Measurements from ENCODE around the gene HELZ. TPM values are rescaled to one million over a fixed set of nuclear protein-coding genes. Genes with fewer than 3 reads are reported as not detected.

The HELZ gene
- total and polyA plus RNA-seq, 9 donors: 8.4 to 72.8 (median 55.5) TPM

DNA sequence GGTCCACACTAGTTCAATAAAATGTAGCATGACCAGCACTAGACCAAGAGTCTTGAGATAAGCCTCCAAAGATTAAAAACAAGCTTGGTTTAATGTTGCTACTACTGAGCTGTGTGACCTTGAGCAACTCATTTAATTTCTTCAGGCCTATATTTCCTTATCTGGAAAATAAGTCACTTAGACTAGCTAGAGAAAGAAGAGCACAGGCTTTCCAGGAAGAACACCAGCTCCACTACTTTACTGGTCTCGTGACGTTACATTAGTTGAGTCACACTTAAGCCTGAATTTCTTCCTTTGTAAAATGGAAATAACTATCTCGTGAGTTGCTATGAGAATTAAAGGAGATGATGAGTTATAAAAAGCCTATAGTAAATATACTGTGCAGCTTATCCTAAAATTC, 5.4 kb downstream of the HELZ start:
- H3K36me3 ChIP-seq: no peaks in the 10 kb centered on the region
- peak overlapping the region in 1 of 2 donors; percentile 2 for H3K27ac ChIP-seq
- DNase-seq: no peak
- peaks cover 7% of the 10 kb centered on the region for H3K4me1 ChIP-seq (ENCODE audit: insufficient read depth)
- TF ChIP-seq POLR2A (IDR thresholded peaks at IDR 0.05) (no peak), EP300 (IDR thresholded peaks at IDR 0.05) (no peak)
- TF ChIP-seq, protein P1, sequence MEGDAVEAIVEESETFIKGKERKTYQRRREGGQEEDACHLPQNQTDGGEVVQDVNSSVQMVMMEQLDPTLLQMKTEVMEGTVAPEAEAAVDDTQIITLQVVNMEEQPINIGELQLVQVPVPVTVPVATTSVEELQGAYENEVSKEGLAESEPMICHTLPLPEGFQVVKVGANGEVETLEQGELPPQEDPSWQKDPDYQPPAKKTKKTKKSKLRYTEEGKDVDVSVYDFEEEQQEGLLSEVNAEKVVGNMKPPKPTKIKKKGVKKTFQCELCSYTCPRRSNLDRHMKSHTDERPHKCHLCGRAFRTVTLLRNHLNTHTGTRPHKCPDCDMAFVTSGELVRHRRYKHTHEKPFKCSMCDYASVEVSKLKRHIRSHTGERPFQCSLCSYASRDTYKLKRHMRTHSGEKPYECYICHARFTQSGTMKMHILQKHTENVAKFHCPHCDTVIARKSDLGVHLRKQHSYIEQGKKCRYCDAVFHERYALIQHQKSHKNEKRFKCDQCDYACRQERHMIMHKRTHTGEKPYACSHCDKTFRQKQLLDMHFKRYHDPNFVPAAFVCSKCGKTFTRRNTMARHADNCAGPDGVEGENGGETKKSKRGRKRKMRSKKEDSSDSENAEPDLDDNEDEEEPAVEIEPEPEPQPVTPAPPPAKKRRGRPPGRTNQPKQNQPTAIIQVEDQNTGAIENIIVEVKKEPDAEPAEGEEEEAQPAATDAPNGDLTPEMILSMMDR (IDR thresholded peaks at IDR 0.05): no peak
- no peaks in the 10 kb centered on the region for H3K27me3 ChIP-seq
- WGBS, 3 donors: 16 to 33% (median 17%) methylated on average over 3 of the region's 3 CpGs
- intact Hi-C loops (cut with DNase I): no loop called here
- no peak overlapping the region for H3K4me3 ChIP-seq
- no peaks in the 10 kb centered on the region for H3K9me3 ChIP-seq

GRCh38 chr17:67238991-67239390, 6.0 kb downstream of the HELZ start:
- no peaks in the 10 kb centered on the region for H3K36me3 ChIP-seq
- 88 to 94% (median 94%) methylated on average over 5 of the region's 5 CpGs for WGBS, 3 donors
- H3K27ac ChIP-seq: no peak overlapping the region
- TF ChIP-seq POLR2A (IDR thresholded peaks at IDR 0.05): no peak
- no peaks in the 10 kb centered on the region for H3K9me3 ChIP-seq
- H3K4me1 ChIP-seq (ENCODE audit: insufficient read depth): peaks cover 7% of the 10 kb centered on the region
- intact Hi-C loops (cut with DNase I): no loop called here
- no peak overlapping the region for H3K4me3 ChIP-seq
- DNase-seq: no peak
- H3K27me3 ChIP-seq: no peaks in the 10 kb centered on the region

DNA sequence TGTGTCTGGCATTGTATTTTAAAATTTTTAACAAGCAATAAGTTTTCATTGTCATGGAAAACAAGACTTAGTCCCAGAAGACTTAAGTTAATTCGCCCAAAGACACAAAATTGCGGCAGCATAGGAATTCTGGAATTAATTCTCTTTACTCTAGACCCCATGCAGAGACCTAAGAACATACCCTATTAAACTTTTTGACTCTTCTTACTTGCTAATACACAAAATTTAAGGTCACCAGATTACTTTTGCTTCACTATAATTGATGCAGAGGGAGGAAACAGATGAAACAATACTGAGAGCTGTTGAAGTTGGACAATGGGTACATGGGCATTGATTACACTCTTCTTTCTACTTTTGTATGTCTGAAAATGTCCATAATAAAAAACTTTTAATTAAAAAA, 12.6 kb downstream of the HELZ start:
- no peaks in the 10 kb centered on the region for H3K9me3 ChIP-seq
- no peak overlapping the region for H3K4me3 ChIP-seq
- H3K36me3 ChIP-seq: no peaks in the 10 kb centered on the region
- peaks cover 3% of the 10 kb centered on the region for H3K4me1 ChIP-seq (ENCODE audit: insufficient read depth)
- DNase-seq: no peak
- TF ChIP-seq, protein P1 (IDR thresholded peaks at IDR 0.05): no peak
- TF ChIP-seq POLR2A (IDR thresholded peaks at IDR 0.05): no peak
- no peak for TF ChIP-seq EP300 (IDR thresholded peaks at IDR 0.05)
- no peaks in the 10 kb centered on the region for H3K27me3 ChIP-seq
- 97 to 98% (median 97%) methylated on average over 2 of the region's 2 CpGs for WGBS, 3 donors
- intact Hi-C loops (cut with DNase I): no loop called here
- no peak overlapping the region for H3K27ac ChIP-seq

- no peak for TF ChIP-seq POLR2A (IDR thresholded peaks at IDR 0.05)
- TF ChIP-seq, protein P1 (IDR thresholded peaks at IDR 0.05): no peak
- no peak for TF ChIP-seq EP300 (IDR thresholded peaks at IDR 0.05)
- no peaks in the 10 kb centered on the region for H3K9me3 ChIP-seq
- intact Hi-C loops (cut with DNase I): no loop called here
- no peaks in the 10 kb centered on the region for H3K4me1 ChIP-seq (ENCODE audit: insufficient read depth)
- no peak overlapping the region for H3K27ac ChIP-seq
- WGBS, 3 donors: 78 to 83% (median 81%) methylated on average over 5 of the region's 5 CpGs
- no peaks in the 10 kb centered on the region for H3K36me3 ChIP-seq
- no peak overlapping the region for H3K4me3 ChIP-seq
- DNase-seq: no peak
- H3K27me3 ChIP-seq: no peaks in the 10 kb centered on the region
Observed at GRCh38 chr17:67229109-67229955, 15.7 kb downstream of the HELZ start.

GRCh38 chr17:67227488-67227887, 17.5 kb downstream of the HELZ start:
- Histone ChIP-seq H3K27me3 (no peaks in the 10 kb centered on the region), H3K4me3 (no peak overlapping the region), H3K4me1 (ENCODE audit: insufficient read depth) (no peaks in the 10 kb centered on the region), H3K27ac (no peak overlapping the region), H3K9me3 (no peaks in the 10 kb centered on the region), H3K36me3 (no peaks in the 10 kb centered on the region)
- no peak for DNase-seq
- TF ChIP-seq, protein P1 (IDR thresholded peaks at IDR 0.05): no peak
- TF ChIP-seq EP300 (IDR thresholded peaks at IDR 0.05) (no peak), POLR2A (IDR thresholded peaks at IDR 0.05) (no peak)
- intact Hi-C loops (cut with DNase I): no loop called here

All from ovary (tissue), 9 donors.